GM18526 (cell line): Measurements from ENCODE around the gene SMIM8.

Source experiments
- POLR2A ChIP-seq: IDR thresholded peaks from 3 replicates; pipeline ENCODE4 v1.6.1; 2011; ENCODE audit not compliant: insufficient read length; ENCODE audit errors: extremely low read depth

Gene SMIM8

DNA sequence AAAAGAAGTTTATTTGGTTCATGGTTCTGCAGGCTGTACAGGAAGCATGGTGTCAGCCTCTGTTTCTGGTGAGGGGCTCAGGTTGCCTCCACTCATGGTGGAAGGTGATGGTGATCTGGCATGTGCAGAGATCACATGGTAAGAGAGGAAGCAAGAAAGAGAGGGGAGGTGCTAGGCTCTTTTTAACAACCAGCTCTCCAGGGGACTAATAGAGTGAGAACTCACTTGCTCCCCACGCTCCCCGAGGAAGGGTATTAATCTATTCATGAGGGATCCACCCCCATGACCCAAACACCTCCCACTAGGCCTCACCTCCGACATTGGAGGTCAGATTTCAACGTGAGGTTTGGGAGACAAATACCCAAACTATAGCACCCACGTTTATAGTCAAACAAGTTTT lies 10.6 kb downstream of the SMIM8 start:
- TF ChIP-seq POLR2A, result no peak

DNA sequence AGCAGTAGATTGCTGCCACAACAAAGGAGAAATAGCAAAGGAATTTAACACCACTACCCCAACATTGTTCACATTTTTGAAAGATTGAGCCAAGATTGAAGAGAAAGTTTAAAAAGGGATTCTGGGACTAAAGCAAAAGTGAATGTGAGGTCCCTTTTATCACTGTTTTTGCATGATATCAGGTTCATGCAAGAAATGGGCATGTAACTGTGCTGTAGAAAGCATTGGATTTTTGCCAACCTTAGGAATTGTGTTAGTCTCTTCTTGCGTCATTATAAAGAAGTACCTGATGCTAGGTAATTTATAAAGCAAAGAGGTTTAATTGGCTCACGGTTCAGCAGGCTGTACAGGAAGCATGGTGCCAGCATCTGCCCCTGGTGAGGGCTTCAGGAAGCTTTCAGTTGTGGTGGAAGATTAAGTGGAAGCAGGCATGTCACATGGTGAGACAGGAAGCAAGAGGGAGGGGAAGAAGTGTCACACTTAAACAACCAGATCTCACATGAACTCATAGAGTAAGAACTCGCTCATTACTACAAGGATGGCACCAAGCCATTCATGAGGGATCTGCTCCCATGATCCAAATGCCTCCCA lies 11.3 kb downstream of the SMIM8 start:
- TF ChIP-seq POLR2A, result no peak

DNA sequence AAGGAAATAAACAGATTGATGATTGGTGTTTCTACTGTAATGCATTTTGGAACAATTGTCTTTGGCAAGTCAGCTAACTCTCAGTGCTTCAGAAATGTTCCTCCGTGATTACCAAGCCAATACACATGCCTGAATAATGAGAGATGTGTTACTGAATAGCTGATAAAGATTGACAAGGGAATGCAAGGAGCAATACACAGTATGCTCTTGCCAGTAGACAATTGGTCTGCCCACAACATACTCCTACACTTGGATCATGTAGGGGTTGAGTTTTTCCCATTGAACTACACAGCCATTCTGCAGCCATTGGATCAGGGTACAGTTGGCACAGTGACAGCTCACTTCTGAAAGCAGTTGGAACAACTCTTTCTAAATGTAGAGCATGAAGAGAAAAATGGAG lies 12.3 kb downstream of the SMIM8 start:
- no peak for TF ChIP-seq POLR2A

DNA sequence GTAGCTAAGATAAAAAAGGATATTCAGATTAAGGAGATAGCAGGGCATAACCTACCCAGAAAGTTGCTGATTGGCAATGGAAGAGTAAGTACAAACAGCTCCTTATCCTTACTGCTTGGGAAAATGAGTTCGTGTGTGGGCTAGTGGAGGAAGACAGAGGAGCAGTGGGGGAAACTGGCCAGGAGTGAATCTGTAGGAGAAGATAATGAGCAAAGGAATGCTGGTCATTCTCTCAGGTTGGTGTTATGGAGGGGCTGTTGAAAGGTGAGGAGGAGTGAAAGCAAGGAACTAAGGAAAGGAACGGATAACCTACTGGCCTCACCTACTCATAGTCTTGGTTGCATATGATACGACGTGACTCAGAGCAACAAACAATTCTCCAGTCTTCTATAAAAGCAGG lies 14.0 kb downstream of the SMIM8 start:
- no peak for TF ChIP-seq POLR2A

DNA sequence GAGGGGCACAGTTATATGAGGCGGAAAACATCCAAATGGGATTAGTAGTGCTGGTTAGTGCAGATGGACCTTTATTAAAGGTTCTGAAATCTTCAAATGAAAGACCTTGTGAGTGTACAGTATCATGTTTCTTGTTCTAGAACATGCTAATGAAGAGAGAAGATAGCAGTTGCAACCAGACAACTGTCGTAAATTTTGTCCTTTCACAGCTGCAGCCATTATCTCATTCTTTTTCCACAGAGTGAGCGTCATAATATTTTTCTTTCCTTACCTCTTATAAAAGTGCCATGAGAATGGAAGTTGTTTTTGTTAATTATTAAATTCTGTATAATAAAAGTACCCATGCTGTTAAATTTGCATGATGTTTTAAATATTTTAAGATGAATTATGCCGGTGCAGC lies 17.8 kb downstream of the SMIM8 start:
- no peak for TF ChIP-seq POLR2A

DNA sequence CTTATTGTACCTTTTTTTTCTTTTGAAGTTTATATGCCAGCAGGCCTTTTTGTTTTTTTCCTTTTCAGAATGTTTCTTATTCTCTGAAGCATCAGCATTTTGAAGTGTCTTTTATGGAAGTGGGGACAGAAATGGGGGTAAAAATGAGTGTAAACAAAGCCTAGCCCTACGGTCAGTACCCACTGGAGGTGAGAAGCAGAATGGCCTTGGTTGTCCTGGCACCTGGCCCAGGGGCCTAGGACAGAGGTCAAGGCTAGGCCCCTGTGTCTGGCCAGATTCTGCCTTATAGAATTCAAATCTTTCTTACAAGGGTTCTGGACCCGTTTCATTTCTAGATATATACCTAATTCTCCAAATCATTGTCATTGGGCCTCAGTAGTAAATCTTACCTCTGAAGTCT lies 18.8 kb downstream of the SMIM8 start:
- no peak for TF ChIP-seq POLR2A

DNA sequence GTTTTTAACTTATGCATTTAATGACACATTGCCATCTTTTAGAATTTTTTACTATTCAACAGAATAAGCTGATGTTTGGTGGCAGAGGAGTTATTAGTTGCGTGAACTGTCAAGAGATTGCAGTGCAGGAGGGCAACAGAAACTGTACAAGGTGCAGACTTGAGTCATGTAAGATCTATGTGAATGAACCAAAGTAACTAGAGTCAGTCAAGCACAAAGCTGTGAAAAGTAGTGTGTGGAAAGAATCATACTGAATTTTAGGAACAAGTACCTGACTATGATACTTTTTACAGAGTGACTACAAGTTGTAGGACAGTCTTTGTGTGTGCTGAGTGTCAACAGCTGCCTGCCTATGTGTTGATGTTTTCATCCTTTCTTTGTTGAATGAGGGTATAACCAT lies 19.5 kb downstream of the SMIM8 start:
- no peak for TF ChIP-seq POLR2A

DNA sequence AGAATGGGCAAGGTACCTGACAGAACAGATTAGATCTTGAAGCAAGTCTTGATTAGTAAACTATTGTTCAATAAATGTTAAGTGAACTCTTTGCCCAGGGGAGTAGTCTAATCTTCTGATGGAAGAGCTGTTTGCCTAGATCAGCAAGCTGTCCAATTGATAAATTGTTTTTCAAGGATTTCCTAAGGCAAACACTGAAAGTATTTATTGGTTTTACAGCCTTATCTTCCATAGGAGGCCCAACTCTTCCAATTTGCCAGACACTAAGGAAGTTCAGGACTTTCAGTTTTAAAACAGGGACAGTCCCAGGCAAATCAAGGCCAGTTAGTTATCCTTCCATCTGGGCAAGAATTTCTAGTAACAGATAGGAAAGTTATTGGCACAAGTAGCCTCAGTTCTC lies 20.4 kb downstream of the SMIM8 start:
- TF ChIP-seq POLR2A, result no peak

DNA sequence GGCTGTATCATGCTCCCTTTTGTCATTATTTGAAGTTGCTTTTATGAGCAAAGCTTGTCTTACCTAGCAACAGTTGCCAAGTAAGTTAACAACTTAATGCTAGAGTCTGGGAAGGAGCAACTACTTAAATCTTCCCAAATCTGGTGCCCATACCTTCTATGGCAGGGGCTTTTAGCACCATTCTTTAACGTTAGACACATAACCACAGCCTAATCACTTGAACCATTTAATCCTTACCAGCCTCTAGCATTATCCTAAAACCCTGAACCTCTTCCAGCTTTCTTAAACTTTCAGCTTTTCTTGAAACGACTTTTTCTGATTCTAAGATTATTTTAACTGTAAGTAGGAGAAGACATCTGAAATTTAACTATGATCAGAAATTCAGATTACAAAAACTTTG lies 22.3 kb downstream of the SMIM8 start, which contains the start of gene C6orf163:
Gene C6orf163 (plus strand): TSS at position 83 of the 400 bp plus-strand sequence. CDS start 287 bp downstream, at position 370.
- no peak for TF ChIP-seq POLR2A

DNA sequence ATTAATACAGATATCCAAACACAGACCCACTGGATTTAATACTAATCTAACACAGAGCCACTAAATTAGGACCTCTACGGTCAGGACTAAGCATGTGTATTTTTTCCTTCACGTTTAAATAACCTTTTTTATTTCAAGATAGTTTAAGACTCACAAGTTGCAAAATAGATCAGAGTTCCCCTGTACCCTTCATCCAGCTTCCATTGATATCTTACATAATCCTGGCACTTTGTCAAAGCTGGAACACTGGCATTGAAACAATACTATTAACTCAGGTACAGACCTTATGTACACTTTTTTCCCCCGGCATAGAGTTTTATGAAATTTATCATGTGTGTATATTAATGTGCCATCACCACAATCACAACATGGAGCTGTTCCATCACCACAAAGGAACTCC lies 24.3 kb downstream of the SMIM8 start:
- no peak for TF ChIP-seq POLR2A

DNA sequence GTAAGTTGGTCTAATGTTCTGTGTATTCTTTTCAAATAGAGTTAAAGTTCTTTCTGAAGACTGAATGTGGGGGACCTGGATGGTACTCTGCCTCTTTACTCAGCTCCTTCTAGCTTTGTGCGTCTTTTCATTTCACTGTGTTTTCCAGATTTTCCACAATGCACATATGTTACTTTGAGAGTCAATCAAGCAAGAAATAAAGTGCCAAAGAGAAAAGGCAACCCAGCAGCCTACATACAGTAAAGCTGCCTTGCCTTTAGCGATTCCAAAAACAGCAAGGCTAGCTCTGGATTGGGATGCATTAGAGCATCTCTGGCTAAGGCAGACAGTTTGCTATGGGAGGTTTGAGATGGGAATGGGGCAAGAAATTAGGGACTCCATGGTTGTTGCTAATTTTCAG lies 27.5 kb downstream of the SMIM8 start:
- no peak for TF ChIP-seq POLR2A

DNA sequence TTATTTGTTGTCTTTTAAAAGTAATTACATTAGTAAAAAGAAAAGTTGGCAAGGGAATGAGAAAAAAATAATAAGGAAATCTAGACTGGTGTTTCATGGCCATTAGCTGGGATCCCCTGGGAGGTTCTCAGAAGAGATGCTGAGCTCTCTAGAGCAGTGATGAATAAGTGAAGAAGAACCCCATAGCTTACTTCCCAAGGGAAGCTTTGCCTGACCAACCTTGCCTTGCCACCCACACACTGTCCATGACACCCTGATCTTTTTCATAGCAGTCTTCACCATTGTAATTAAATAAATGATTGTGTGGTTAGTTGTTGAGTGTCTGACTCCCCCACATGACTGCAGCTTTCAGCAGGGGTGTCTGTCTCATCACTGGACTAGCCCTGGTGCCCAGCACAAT lies 28.1 kb downstream of the SMIM8 start:
- TF ChIP-seq POLR2A, result no peak

DNA sequence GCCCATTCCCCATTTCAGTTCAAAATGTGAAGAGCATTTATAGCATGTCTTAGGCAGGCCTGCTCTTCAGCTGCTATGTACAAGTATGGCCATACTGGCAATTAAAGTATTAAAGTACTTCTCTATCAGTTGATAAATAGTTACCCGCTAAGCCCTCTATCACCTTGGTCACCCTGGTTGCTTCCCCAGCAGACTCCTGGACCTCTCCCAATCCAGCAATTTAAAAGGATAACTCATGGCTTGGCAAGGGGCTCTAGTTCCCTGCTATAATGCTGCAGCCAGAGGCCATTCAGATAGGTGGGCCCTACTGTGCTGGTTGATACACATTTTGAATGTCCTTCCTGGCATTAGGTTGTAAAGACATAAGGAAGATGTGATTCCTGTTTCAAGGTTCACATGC lies 29.2 kb downstream of the SMIM8 start:
- TF ChIP-seq POLR2A, result no peak

DNA sequence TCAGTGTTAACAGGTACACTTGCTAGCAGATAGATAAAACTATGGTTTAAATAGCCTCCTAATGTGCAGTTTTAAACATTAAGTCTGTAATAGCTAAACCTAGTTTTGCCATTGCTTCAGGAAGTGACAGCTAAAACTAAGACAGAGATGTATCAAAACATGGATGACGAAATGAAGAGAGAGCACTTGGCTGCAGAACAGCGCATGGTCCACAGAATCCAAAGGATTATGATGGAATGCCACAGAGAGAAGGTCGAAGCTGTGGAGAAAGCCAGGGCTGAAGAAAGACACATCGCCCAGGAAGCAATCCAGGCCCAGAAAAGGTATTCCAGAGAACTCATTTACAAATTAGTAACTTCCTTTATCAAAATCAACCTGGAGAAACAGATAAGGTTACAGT lies 33.8 kb downstream of the SMIM8 start:
- no peak for TF ChIP-seq POLR2A

DNA sequence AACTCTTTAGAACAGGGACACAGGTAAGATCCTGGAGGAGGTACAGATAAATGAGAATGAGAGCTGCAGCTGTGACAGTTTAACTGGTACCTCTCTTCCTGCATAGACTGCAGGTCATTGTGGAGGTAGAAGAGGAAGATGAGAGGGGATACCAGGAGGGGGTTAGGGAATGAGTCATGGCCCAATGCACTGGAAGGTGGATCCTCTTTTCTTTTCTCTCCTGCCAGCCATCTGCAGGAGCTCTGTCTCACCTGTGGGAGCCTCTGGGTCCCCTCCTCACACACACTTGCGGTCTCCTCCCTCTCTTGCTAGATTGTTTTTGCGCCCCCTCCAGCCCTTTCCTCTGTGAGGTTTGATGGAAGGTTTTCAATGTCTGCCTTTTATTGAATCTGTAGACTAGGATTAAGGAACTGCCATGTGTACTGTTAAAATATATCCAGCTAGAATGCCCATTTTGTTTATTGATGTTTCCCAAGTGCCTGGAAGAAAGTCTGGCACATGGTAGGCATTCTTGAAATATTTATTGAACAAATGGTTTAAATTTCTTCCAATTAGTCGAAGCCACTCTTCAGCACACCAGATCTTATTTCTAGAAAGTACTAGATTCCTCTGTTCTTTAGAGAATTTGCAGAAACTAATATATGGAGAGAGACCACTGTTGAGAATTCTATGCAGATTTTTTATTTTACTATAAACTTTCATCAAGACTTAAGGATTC lies 35.2 kb downstream of the SMIM8 start:
- TF ChIP-seq POLR2A, result no peak

DNA sequence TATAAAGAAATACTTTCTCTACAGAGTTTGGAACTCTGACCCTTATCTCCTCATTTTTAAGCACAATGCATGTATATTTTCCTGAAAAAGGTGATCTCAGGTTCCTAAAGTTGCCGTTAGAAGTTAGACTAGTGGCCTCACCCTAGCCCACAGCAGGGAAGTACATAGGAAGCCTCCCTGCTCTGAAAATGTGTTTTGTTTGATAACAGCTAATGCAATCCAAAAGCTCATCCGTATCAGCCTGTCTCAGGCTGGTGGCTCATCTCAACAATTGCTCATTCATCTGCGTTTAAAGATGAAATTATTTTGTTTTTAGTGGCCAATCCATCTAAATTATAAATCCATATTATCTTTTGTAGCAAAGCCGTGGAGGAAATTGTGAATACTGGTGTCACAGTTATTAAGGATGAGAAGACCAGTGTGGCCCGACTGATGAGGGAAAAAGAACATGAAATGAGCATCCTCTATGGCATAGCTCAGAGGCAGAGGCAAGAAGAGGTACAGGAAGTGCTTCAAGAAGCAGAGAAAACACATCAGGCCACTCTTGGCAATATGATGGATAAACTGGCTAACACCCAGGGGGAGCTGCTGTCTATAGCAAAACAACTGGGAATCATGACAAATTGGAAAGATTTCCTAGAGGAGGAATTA lies 42.3 kb downstream of the SMIM8 start:
- TF ChIP-seq POLR2A, result no peak
